Choroid plexus epithelial cell (primary cell): ENCODE data around the gene PML.
"Not testable (repeated sequence)": the region's sequence is repeated elsewhere in the genome, so short reads cannot be mapped to it uniquely, and the experiment has no call there.

Source experiments
- DNase-seq: peaks from one replicate; pipeline ENCODE4 v3.0.0-alpha.2; 2010; ENCODE audit warnings: low read depth
- H3K4me3 ChIP-seq: 2 replicates; pipeline ENCODE4 v1.5.1; 2011; ENCODE audit warnings: low read depth, mild to moderate bottlenecking, control low read depth, low read length, moderate library complexity
- TF ChIP-seq, protein P1 (sequence below): conservative IDR thresholded peaks from 2 replicates; pipeline ENCODE4 v1.5.1; 2011; ENCODE audit warnings: low read depth, mild to moderate bottlenecking, control low read depth, inconsistent platforms, low read length, moderate library complexity

Gene PML

DNA sequence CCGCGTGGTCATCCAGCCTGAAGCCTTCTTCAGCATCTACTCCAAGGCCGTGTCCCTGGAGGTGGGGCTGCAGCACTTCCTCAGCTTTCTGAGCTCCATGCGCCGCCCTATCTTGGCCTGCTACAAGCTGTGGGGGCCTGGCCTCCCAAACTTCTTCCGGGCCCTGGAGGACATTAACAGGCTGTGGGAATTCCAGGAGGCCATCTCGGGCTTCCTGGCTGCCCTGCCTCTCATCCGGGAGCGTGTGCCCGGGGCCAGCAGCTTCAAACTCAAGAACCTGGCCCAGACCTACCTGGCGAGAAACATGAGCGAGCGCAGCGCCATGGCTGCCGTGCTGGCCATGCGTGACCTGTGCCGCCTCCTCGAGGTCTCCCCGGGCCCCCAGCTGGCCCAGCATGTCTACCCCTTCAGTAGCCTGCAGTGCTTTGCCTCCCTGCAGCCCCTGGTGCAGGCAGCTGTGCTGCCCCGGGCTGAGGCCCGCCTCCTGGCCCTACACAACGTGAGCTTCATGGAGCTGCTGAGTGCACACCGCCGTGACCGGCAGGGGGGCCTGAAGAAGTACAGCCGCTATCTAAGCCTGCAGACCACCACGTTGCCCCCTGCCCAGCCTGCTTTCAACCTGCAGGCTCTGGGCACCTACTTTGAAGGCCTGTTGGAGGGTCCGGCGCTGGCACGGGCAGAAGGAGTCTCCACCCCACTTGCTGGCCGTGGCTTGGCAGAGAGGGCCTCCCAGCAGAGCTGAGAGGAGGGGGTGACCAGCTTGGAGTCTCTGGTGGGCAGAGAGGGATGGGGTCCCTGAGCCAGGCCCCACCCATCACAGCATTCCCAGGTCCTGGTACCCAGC is 50.0 kb downstream of the PML start:
- TF ChIP-seq, protein P1, sequence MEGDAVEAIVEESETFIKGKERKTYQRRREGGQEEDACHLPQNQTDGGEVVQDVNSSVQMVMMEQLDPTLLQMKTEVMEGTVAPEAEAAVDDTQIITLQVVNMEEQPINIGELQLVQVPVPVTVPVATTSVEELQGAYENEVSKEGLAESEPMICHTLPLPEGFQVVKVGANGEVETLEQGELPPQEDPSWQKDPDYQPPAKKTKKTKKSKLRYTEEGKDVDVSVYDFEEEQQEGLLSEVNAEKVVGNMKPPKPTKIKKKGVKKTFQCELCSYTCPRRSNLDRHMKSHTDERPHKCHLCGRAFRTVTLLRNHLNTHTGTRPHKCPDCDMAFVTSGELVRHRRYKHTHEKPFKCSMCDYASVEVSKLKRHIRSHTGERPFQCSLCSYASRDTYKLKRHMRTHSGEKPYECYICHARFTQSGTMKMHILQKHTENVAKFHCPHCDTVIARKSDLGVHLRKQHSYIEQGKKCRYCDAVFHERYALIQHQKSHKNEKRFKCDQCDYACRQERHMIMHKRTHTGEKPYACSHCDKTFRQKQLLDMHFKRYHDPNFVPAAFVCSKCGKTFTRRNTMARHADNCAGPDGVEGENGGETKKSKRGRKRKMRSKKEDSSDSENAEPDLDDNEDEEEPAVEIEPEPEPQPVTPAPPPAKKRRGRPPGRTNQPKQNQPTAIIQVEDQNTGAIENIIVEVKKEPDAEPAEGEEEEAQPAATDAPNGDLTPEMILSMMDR = no peak
- no peak overlapping the region for H3K4me3 ChIP-seq
- no peak for DNase-seq

DNA sequence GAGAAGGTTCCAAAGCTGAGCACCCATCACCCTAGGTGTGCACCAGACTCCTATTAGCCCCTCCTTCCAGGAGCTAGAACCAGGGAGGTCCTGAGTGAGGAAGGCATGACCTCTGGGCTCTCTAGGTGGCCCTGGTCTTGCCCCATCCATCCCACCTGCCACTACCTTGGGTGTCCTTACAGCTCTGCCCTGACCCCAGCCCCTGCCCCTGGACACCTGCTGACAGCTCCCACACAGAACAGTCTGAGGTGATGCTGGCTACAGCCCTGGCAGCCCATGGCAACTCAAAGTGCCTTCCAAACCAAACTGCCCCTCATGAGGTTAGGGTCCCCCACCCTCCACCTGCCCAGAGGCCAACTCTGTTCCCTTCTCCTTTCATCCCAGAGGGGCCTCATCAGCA is 50.7 kb downstream of the PML start:
- H3K4me3 ChIP-seq = no peak overlapping the region
- TF ChIP-seq, protein P1 = no peak
- DNase-seq = no peak

DNA sequence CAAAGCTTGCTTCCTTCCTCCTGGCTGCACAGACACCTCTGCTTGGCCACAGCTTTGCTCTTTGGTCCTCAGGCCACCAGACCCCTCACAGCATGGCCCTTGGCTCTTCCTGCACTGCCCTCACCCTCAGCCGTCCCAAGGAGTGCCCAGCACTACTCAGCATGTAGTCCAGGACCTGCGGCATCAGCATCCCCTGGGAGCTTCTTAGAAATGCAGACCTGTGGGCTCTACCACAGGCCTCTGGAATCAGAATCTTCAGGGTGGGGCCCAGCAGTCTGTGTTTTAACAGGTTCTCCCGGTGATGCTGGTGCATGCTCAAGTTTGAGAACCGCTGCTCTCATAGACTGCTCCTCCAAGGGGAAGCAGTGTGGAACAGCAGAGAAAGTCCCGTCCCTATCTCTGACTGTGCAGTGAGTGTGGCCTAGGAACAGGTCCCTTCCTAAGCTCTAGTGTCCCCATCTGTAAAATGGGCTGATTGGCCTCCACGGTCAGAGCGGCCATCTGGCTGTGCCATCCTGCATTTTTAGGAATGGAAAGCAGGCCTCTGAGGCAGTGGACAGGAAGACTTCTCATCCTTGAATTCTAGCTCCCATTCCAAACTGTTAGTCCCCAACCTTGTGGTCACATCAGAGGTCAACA is 51.2 kb downstream of the PML start:
- no peak overlapping the region for H3K4me3 ChIP-seq
- TF ChIP-seq, protein P1 = no peak
- DNase-seq = no peak

DNA sequence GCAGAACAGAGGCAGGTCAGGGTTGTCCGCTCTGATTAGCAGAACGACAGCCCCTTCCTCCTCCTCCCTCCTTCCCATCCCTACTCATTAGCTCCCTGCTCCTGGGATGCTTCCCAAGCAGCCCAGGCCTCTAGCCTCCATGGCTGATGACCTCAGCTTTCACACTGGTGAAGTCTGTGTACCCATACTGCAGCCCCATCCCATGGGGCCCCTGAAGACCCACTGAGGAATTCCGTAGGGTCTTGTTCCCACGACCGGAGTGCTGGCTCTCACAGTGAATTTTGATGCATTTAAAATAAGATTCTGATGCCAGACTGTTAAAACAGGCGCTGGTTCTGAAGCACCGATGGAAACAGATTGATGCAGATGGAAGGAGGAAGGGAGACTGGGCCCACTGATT is 51.8 kb downstream of the PML start:
- TF ChIP-seq, protein P1 = no peak
- H3K4me3 ChIP-seq = no peak overlapping the region
- DNase-seq = no peak

DNA sequence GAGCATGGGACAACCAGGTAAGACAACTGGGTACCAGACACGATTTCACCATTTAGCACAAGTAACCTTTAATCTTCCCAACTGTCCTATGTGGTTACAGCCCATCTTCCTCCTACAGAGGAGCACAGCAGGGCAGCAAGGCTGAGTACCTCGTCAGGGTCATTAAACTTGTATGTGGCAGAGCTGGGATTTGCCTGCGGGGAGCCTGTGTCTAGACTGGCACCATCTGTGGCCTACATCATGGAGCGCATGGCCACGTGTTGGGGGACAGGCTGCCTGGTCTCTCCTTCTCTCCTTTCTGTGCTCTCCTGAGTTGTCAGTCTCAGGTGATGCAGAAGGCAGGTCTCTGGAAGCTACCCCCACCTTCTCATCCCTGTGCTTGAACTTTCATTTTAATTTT is 55.6 kb downstream of the PML start:
- TF ChIP-seq, protein P1 = no peak

DNA sequence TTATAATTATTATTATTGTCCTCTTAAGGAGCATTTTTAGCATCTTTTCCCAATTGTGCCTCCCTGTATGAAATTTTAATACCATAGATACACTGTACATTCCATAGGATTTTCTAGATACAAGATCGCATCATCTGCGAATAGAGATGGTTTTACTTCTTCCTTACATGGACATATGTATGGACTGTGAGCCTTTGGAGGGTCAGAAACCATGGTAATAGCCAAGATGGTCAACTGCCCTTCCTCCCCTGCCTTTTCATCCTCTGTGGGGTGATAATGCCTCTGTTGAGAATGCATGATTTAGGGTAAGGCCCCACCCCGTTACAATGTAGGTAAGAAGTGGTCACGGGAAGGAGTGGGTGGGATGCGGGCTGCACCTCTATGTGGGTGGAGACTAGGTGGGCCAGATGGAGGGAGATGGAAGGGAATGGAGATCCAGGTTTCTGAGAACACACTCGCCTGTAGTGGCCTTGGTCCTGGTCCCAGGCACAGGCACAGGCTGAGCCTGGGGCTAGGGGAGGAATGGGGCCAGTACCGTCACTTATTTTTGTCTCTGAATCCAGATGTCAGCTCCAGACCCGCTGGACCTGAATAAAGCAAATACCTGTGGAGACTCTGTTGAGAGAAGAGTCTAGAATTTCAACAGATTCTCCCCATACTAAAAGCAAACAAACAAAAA is 56.2 kb downstream of the PML start:
- H3K4me3 ChIP-seq = no peak overlapping the region
- TF ChIP-seq, protein P1 = no peak
- no peak for DNase-seq

More for the DNA sequence above, 55.6 kb downstream of the PML start:
- H3K4me3 ChIP-seq = no peak overlapping the region
- no peak for DNase-seq

DNA sequence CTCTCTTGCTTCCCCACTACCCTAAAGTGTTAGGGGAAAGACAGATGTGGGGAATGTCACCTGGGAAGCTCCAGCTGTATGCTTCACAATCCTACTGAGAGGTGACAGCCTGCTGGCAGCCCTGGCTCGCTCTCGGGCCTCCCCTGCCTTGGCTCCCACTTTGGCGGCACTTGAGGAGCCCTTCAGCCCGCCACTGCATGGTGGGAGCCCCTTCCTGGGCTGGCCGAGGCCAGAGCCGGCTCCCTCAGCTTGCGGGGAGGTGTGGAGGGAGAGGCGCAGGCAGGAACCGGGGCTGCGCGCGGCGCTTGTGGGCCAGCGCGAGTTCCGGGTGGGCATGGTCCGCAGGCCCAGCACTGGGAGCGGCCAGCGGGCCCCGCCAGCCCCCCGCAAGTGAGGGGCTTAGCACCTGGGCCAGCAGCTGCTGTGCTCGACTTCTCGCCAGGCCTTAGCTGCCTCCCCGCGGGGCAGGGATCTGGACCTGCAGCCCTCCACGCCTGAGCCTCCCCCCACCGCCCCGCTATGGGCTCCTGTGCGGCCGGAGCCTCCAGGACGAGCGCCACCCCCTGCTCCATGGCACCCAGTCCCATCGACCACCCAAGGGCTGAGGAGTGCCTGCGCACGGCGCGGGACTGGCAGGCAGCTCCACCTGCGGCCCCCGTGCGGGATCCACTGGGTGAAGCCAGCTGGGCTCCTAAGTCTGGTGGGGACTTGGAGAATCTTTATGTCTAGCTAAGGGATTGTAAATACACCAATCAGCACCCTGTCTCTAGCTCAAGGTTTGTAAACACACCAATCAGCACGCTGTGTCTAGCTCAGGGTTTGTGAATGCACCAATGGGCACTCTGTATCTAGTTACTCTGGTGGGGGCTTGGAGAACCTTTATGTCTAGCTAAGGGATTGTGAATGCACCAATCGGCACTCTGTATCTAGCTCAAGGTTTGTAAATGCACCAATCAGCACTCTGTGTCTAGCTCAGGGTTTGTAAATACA is 58.0 kb downstream of the PML start:
- DNase-seq, H3K4me3 ChIP-seq: not testable (repeated sequence)
